ENCODE measurements around the gene SMCP.

SMCP gene

GRCh38 chr1:152886758-152887409, 8.8 kb downstream of the SMCP start:
- no peak for DNase-seq (ENCODE audit: low read depth, low spot score)

DNA sequence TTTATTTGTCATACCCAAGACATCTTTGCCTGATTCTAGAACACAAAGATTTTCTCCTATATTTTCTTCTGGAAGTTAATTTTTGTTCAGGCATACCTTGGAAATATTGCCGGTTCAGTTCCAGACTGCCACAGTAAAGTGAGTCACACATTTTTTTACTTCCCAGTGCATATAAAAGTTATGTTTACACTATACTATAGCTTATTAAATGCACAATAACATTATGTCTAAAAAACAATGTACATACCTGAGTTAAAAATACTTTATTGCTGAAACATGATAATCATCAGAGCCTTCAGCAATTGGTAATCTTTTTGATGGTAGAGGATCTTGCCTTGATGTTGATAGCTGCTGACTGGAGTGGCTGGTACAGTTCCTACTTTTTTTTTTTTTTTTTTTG, 10.0 kb downstream of the SMCP start:
- no peak for DNase-seq (ENCODE audit: low read depth, low spot score)

- DNase-seq (ENCODE audit: low read depth, low spot score): no peak
These were observed 20.9 kb downstream of the SMCP start for GRCh38 chr1:152899027-152899426.

GRCh38 chr1:152899883-152900282, 21.8 kb downstream of the SMCP start:
- no peak for DNase-seq (ENCODE audit: low read depth, low spot score)

DNA sequence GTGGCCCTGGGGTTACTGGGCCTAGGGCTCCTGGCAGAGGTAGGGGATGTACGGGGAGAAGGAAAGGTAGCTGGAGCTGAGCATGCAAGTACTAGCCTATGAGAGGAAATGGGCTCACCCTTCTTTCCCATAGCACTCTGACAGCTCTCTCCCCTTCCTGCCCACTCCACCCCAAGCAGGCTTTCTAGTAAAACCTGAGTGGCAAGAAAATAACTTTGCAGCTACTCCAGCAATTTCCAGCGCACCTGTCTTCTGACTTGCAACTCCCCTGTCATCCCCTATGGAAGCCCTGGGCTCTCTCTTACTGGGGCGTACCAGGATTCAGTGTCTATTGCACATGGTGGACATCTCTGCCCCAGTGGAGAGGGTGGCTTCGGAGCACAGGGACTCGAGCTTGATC, 23.5 kb downstream of the SMCP start:
- DNase-seq (ENCODE audit: low read depth, low spot score): no peak

GRCh38 chr1:152902636-152903035, 24.5 kb downstream of the SMCP start:
- DNase-seq (ENCODE audit: low read depth, low spot score): no peak

DNA sequence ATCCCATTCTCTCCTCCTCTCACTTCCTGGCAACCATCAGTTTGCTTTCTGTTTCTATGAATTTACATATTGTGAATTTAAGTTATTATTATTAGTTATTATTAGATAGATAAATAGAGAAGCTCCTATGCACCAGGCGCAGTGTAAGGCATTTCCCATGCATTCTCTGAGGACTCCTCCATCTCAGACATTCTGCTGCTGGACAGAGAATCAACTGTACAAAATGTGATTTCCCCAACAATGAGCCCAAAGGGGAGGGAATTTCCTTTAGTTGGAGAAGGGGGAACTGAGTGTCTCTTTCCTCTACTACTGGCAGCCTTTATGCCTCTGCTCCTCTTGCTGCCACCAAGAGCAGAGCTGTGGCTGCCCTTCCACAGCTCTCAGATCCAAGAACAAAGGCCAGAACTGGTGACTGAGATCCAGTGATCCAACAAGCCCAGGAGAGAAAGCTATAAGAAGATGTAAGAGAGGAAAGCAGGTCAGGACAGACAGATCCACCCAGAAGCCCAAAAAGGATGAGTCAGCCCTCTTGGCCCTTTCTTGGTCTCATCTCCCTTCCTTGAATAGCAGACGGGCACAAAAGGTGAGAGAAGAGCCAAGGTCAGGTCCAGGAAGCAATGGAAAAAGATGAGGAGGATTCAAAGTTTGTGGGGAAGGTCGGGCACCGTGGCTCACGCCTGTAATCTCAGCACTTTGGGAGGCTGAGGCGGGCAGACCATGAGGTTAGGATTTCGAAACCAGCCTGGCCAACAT, 26.7 kb downstream of the SMCP start:
- no peak for DNase-seq (ENCODE audit: low read depth, low spot score)

DNA sequence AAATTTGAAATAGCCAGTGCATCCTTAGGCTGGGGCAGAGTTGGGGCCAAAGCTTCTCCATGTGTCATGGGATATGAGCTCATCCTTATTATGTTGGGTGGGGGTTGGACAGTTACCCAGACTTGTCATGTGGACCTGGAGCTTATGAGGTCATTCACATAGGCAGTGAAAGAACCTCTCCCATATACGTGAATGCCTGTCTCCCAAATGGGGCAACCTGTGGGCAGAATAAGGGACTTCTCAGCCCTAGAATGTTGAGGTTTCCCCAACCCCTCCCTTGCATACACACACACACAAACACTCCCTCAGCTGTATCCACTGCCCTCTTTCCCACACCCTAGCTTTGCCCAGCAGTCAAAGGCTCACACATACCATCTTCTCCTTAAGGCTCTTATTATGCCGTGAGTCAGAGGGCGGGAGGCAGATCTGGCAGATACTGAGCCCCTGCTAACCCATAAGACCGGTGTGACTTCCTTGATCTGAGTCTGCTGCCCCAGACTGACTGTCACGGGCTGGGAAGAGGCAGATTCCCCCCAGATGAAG, 28.0 kb downstream of the SMCP start:
- DNase-seq (ENCODE audit: low read depth, low spot score): no peak

DNA sequence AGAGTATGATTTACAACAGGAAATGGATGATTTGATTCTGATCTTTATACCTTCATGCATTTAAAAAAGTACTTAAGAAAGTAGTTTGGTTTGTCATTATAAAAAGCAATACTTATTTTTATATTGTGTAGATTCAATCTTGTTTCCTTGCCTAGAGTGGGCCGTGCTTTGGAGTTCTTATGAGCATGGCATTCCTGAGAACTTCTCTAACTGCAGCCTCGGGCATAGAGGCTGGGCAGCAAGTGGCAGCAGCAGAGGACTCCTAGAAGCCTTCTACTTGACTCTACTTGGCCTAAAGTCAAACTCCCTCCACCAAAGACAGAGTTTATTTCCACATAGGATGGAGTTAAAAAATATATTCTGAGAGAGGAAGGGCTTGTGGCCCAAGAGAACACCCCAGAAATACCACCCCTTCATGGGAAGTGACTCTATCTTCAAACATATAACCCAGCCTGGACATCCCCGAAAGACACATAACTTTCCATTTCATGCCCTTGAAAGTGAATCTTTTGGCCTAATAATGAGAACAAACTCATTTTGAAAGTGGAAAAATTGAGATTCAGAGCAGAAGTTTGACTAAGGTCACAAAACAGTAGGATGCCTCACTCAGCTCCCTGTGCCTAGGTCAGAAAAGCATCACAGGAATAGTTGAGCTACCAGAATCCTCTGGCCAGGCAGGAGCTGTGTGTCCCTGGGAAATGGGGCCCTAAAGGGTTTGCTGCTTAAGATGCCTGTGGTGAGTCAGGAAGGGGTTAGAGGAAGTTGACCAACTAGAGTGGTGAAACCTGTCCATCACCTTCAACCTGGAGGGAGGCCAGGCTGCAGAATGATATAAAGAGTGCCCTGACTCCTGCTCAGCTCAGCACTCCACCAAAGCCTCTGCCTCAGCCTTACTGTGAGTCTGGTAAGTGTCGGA, 29.8 kb downstream of the SMCP start, which contains the start of gene IVL:
IVL (plus strand) TSS at position 861 of the 916 bp plus-strand sequence. CDS start 1,252 bp downstream, outside the sequence.
- DNase-seq (ENCODE audit: low read depth, low spot score): no peak

GRCh38 chr1:152909206-152909605, 31.1 kb downstream of the SMCP start:
- DNase-seq (ENCODE audit: low read depth, low spot score): no peak

- DNase-seq (ENCODE audit: low read depth, low spot score): no peak
These were observed 34.3 kb downstream of the SMCP start for GRCh38 chr1:152912471-152912870.

- no peak for DNase-seq (ENCODE audit: low read depth, low spot score)
These were observed 34.8 kb downstream of the SMCP start for GRCh38 chr1:152912900-152913299.

DNA sequence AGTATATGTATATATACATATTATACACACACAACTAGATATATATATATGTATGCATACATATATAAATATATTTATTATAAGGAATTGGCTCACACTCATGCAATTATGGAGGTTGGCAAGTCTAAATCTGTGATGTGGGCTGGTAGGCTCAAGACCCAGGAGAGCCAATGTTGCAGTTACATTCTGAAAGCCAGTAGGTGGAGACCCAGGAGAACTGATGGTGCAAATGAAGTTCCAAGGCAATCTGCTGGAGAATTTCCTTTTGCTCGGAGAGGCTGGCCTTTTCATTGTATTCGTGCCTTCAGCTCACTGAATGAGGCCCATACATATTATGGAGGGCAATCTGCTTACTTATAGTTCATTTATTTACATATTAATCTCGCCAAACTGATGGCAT, 39.7 kb downstream of the SMCP start:
- no peak for DNase-seq (ENCODE audit: low read depth, low spot score)

DNA sequence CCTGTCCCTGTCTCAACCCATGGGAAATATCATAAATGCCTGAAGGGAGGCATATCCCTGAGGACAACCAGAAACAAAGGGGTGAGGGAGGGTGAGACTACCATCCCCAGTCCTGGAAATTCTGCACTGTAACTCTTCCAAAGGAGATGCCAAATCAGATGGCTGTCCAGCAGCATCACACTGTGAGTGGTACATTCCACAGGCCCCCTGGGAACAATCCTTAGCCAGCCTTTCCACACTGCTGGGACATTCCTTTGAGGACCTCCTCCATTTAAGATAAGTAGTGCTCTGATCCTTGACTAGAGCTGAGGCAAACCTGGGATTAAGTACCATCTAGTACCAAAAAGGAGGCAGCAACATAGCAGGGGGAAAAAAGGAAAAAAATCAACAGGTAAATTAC, 40.9 kb downstream of the SMCP start:
- DNase-seq (ENCODE audit: low read depth, low spot score): no peak

DNA sequence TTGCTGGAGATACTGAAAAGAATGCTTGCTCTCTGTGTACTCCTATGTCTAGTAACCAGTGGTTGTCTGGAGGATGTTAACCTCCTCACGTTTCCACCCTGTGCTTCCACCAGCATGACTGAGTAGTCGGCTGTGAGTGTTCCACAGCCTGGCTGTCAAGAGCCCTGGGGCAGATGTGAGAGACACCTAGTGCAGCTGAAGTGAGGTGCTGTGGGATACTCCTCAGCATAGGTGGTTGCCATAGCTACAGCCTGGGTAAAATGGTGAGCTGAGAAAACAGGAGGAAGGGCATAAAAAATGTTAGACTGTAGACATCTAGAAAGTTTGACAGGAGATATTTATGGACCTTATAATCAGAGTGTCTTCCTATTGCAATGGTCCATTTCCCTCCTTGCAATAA, 46.1 kb downstream of the SMCP start:
- DNase-seq (ENCODE audit: low read depth, low spot score): no peak

GRCh38 chr1:152926091-152926490, 48.0 kb downstream of the SMCP start:
- no peak for DNase-seq (ENCODE audit: low read depth, low spot score)

- DNase-seq (ENCODE audit: low read depth, low spot score): no peak
These were observed 50.5 kb downstream of the SMCP start for GRCh38 chr1:152928671-152929070.

DNA sequence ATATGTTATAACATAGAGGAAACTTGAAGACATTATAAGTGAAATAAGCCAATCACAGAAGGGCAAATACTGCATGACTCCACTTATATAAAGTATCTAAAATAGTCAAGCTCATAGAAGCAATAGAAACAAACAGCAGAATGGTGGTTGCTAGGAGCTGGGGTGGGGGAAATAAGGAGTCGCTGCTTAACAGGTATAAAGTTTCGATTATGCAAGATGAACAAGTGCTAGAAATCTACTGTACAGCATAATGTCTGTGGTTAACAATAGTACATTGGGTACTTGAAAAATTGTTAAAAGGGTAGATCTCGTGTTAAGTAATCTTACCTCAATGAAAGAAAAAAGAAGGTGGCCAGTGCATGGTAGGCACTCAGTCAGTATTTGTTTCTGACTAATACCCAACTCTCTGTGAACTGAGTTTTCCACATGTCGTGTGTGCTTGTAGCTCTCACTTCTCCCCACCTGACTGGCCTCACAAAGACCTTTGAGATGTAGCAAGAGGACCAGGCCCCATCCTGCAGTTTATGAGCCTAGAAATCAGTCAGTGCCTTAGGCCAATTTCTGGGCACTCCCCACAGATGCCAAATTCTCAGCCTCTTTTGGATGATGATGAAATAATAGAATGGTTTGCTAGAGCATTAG, 54.2 kb downstream of the SMCP start:
- no peak for DNase-seq (ENCODE audit: low read depth, low spot score)

DNA sequence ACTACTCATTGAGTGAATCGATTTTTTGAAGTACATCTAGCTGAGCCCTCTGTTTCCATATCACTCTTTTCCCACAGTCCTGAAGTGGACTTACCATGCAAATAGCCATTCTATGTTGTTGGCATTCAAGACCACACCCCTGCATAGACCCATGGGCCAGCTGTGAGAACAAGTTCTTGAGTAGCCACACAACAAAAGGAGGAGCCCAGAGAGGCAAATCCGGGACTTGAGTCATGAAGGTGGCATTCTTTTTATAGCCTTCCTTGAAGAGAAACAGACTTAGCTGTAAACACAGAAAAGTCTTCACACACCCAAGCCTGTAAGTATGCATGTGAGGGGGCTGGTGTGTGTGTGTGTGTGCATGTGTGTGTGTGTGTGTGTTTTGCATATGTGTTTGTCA, 55.1 kb downstream of the SMCP start:
- DNase-seq (ENCODE audit: low read depth, low spot score): no peak
